KG1 (cell line): ENCODE measurements around the gene GNA14.
A peak's percentile ranks its signal among the peaks of the same experiment; 100 is the strongest.
"Not testable (repeated sequence)": the region's sequence is repeated elsewhere in the genome, so short reads cannot be mapped to it uniquely, and the experiment has no call there.

Experiments
- DNase-seq: peaks from one replicate; lab custom pipeline; 2025; lab: John Stamatoyannopoulos, UW

GNA14 gene

GRCh38 chr9:77648234-77649108 is at the start of gene GNA14:
TSS of gene GNA14 (minus strand) at chr9:77648322. CDS start at chr9:77647793, 529 bp downstream.
- DNase-seq: no peak

DNA sequence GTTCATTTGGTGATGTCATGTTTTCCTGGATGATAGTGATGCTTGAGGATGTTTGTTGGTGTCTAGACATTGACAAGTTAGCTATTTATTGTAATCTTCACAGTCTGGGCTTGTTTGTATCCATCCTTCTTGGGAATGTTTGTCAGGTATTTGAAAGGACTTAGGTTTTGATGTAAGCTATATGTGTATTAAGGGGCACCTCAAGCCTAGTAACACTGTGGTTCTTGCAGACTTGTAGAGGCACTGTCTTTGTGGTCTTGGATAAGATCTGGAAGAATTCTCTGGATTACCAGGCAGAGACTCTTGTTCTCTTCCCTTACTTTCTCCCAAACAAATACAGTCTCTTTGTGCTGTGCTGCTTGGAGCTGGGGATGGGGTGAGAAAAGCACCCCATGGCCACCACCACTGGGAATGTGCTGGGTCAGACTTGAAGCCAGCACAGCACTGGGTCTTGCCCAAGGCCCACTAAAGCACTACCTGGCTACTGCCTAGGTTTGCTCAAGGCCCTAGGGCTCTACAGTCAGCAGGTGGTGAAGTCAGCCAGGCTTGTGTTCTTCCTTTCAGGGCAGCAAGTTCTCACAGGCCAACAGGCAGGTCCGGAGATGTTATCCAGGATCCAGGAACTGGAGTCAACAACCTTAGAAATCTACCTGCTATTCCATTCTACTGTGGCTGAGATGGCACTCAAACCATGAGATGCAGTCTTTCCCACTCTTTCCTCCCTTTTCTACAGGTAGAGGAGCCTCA is 49.3 kb upstream of the GNA14 start:
- DNase-seq: no peak

DNA sequence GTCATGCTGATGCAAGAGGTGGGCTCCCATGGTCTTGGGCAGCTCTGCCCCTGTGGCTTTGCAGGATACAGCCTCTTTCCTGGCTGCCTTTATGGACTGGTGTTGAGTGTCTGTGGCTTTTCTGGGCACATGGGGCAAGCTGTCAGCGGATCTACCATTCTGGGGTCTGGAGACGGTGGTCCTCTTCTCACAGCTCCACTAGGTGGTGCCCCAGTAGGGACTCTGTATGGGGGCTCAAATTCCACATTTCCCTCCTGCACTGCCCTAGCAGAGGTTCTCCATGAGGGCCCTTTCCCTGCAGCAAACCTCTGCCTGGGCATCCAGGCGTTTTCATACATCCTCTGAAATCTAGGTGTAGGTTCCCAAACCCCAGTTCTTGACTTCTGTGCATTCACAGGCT is 42.6 kb upstream of the GNA14 start:
- not testable (repeated sequence) for DNase-seq

- DNase-seq: not testable (repeated sequence)
Measured at GRCh38 chr9:77690119-77690518, 42.0 kb upstream of the GNA14 start.

- DNase-seq: not testable (repeated sequence)
Measured at GRCh38 chr9:77687737-77688136, 39.6 kb upstream of the GNA14 start.

- no peak for DNase-seq
Measured at GRCh38 chr9:77680581-77680980, 32.5 kb upstream of the GNA14 start.

DNA sequence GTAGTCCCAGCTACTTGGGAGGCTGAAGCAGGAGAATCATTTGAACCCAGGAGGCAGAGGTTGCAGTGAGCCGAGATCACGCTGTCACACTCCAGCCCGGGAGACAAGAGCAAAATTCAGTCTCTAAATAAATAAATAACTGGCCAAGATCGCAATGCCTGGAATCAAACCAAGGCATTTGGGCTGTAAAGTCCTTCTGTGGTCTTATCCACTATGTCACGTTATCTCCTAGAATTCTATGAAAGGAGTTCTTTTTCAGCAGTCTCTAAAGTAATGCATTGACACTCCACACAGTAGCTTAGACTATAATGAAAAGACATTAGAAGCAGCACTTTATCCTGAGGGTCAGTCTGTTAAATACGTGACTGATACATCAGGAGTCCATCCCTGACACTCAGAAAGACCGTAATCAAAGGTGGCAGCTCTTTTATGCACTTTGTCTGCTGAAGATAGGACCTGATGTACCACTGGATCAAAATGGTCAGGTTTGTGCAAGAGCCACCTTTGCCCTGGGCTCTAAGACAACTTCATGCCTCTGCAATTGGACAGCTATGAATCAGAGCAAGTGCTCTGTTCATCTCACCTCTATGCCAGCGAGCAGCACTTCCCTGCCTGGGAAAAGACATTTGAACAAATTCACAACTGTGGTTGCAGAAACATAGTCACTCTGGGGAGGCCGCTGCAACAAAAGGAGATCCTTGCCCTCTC is 31.7 kb upstream of the GNA14 start:
- DNase-seq: no peak

DNA sequence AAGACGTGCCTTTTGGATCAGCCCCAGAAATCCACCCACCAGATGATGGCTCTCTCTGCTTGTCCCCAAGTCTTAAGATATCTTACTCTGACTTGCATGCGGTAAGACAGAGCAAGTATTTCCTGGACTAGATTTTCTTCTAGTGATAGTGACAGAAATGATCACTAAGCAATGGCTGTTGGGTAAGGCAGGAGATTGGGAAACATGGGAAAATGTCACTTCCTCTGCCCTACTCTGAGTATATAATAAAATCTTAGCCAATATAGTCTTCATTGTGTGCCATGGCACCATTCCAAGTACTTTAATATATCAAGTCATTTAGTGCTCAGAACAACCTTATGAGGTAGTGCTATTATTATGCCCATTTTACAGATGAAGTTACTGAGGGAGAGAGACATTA is 31.0 kb upstream of the GNA14 start:
- DNase-seq: no peak

GRCh38 chr9:77677957-77678535 is 29.9 kb upstream of the GNA14 start:
- no peak for DNase-seq

DNA sequence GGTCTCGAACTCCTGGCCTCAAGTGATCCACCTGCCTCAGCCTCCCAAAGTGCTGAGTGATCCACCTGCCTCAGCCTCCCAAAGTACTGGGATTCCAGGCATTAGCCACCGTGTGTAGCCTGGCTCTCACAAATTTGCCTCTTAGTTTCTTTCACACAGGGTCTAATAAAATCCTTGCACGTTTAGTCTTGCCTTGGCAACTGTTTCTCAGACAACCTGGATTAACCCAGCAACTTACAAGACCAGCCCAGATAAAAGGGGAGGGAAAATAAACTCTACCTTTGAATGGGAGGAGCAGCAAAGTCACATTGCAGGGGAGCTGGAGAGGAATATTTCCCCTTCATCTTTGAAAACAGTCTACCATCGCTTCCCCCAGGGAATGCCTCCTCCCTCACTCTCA is 29.3 kb upstream of the GNA14 start:
- no peak for DNase-seq

DNA sequence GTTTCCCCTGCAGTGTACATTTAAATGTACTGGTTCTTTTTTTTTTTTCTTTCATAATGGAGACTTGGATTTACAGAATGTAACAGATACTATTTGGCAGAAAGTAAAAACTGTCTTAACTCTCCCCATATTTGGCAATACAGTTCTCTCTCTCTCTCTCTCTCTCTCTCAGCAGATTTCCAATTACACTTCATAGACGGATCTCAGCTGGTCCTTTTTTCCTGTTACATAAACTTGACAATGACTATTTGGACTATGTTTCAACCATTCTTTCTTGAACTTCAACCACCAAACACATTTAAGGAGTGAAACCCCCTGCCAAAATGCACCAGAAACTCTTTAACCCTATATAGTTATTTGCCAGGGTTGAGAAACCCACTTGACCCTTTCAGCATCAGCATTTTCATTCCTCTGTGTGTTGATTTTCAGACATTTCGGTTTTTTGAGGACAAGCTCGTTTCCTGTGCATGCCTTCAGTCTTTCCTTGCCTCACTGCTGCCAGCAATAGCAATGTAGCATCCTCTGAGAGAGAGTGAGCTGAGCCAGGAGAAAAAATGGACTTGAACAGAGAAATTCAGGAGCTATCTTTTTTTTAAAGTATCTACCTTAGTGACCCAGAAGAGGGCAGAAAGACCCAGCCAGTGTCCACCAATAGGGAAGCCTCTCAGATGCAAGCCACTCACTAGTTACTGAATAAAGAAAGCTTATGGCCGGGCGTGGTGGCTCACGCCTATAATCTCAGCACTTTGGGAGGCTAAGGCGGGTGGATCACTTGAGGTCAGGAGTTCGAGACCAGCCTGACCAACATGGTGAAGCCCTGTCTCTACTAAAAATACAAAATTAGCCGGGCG is 26.0 kb upstream of the GNA14 start:
- DNase-seq: no peak

GRCh38 chr9:77672183-77672582 is 24.1 kb upstream of the GNA14 start:
- no peak for DNase-seq

DNA sequence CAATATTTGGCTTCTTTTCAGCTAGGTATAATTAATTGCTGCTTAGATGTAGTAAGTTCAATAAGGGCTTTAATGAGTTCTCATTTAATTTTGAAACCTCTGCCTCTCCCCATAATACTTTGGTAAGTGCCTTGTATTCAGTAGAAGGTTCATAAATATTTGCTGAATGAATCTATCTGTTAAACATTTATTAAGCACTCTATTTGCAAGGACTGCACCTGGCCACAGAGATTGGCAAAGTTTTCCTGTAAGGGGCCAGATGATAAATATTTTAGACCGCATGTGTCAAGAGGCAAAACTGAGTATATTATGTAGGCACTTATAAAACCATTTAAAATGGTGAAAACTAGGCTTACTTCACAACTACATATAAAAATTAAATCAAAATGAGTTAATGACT is 19.0 kb upstream of the GNA14 start:
- DNase-seq: no peak

DNA sequence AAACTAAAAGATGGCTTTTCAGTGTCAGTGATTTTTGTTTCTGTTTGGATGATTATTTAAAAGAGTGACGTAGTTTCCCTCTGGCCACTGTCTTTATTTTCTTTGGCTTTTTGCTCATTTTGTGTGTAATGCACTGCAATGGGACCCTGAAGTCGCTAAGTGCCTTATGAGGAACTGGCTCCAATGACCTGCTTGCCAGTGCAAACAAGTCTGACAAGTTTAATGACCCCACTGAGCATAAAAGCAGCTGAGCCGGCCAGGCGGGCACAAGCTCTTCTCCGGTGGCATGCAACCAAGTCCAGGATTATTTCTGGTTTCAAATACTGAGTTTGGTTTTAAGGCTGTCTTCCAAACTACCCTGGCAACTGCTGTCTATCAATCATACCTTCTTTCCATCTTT is 15.6 kb upstream of the GNA14 start:
- DNase-seq: no peak

DNA sequence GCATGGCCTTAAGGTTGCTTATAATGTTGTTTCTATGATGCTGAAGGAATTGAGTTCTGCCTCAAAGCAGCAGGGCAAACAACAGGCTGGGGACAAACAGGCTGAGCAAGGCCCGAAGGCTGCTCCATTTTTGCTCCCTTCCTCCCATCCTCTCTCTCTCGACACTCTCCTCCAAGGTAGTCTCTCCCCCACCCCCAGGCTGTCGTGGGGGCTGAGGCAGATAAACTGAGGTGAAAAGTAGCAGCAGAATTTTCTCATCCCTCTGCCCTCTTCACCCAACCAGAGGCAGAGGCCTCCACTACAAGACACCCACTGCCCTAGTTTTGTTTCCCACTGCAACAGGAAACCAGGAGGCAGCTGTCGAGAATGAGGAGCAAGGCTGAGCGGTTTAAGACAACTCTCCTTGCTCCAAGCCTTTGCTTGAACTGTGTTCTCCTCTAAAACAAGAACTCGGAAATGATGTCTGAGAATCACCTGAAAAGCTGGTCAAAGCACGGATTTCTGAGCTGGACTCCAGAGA is 13.5 kb upstream of the GNA14 start:
- DNase-seq: no peak

DNA sequence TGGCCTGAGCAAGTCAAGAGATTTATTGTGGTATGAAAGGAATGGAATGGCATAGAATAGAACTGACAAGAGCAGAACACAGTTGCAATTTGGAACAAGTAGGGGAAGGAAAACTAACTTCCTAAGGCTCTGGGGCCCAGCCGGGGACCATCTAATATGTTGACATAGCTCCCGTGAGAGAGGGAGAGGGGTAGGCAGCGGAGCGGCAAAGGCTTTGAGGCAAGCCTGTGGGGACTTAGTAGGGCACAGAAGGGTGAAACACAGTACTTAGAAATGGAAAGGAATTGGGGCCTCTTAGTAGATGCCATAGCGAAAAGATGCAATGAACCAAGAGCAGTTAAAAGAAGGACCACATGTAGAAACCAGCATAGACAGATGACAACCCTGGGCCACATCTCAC is 11.8 kb upstream of the GNA14 start:
- DNase-seq: no peak

GRCh38 chr9:77651203-77651602 is 3.1 kb upstream of the GNA14 start:
- DNase-seq: no peak

- DNase-seq: peak; percentile 11
Measured at GRCh38 chr9:77649109-77649812, 1.1 kb upstream of the GNA14 start.

- no peak for DNase-seq
Measured at GRCh38 chr9:77647267-77648233, 572 bp downstream of the GNA14 start.
